OCI-LY3 (cell line): ENCODE results near the gene SLC24A4.

Experiments used
- EZH2phosphoT487 ChIP-seq: fragments of 200-600 bp; shearing (Covaris generic); IDR thresholded peaks from 2 replicates; pipeline ENCODE4 v1.6.1; 2018; ENCODE audit warnings: antibody characterized with exemption, mixed run types, low read depth
- TF ChIP-seq, protein P1 (sequence below): fragments of 200-600, 300-600 bp; sonication (generic); IDR thresholded peaks from 2 replicates; pipeline ENCODE4 v1.5.1; 2014; ENCODE audit warnings: antibody characterized with exemption, low read length, low read depth

DNA sequence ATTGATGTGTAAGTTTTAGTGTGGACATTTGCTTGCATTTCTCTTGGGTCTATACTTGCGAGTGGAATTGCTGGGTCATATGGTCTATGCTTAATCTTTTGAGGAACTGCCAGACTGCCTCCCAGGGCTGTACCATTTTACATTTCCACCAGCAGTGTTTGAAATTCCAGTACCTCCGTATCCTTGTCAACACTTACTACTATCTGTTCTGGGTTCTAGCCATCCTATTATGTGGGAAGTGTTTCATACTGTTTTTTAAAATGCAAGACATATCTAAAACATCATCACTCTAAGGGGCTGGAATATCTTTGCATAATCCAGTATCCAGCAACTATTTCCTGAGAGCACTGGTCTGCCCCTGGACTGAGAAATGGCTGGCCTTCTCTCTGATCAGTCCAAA is 110.4 kb downstream of the SLC24A4 start:
- TF ChIP-seq, protein P1, sequence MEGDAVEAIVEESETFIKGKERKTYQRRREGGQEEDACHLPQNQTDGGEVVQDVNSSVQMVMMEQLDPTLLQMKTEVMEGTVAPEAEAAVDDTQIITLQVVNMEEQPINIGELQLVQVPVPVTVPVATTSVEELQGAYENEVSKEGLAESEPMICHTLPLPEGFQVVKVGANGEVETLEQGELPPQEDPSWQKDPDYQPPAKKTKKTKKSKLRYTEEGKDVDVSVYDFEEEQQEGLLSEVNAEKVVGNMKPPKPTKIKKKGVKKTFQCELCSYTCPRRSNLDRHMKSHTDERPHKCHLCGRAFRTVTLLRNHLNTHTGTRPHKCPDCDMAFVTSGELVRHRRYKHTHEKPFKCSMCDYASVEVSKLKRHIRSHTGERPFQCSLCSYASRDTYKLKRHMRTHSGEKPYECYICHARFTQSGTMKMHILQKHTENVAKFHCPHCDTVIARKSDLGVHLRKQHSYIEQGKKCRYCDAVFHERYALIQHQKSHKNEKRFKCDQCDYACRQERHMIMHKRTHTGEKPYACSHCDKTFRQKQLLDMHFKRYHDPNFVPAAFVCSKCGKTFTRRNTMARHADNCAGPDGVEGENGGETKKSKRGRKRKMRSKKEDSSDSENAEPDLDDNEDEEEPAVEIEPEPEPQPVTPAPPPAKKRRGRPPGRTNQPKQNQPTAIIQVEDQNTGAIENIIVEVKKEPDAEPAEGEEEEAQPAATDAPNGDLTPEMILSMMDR, result no peak
- TF ChIP-seq EZH2phosphoT487, result no peak
